HuH-7 (cell line): Measurements from ENCODE around the gene TMEM131L.

ENCODE experiments used
- DNase-seq: peaks from one replicate; pipeline ENCODE4 v3.0.0; 2011; ENCODE audit warnings: low spot score

Gene TMEM131L

GRCh38 chr4:153523941-153524386 is 57.8 kb downstream of the TMEM131L start:
- no peak for DNase-seq

- no peak for DNase-seq
These were observed 58.5 kb downstream of the TMEM131L start for GRCh38 chr4:153524682-153525081.

- no peak for DNase-seq
These were observed 61.5 kb downstream of the TMEM131L start for GRCh38 chr4:153527690-153528089.

- DNase-seq = no peak
These were observed 62.7 kb downstream of the TMEM131L start for GRCh38 chr4:153528705-153529485.

GRCh38 chr4:153529646-153530045 is 63.5 kb downstream of the TMEM131L start:
- no peak for DNase-seq

- no peak for DNase-seq
These were observed 64.3 kb downstream of the TMEM131L start for GRCh38 chr4:153530284-153530999.

GRCh38 chr4:153531000-153531358 is 64.8 kb downstream of the TMEM131L start:
- DNase-seq = no peak

GRCh38 chr4:153531976-153532626 is 65.9 kb downstream of the TMEM131L start:
- DNase-seq = no peak

GRCh38 chr4:153532636-153533035 is 66.5 kb downstream of the TMEM131L start:
- no peak for DNase-seq

GRCh38 chr4:153533387-153533786 is 67.2 kb downstream of the TMEM131L start:
- no peak for DNase-seq

- DNase-seq = no peak
These were observed 68.9 kb downstream of the TMEM131L start for GRCh38 chr4:153534792-153535629.

GRCh38 chr4:153535772-153536513 is 69.8 kb downstream of the TMEM131L start:
- no peak for DNase-seq

- no peak for DNase-seq
These were observed 71.4 kb downstream of the TMEM131L start for GRCh38 chr4:153537493-153537960.

GRCh38 chr4:153538487-153539357 is 72.6 kb downstream of the TMEM131L start:
- DNase-seq = no peak

GRCh38 chr4:153539422-153539821 is 73.3 kb downstream of the TMEM131L start:
- no peak for DNase-seq

- DNase-seq = no peak
These were observed 75.4 kb downstream of the TMEM131L start for GRCh38 chr4:153541456-153542096.

GRCh38 chr4:153542131-153542530 is 76.0 kb downstream of the TMEM131L start:
- no peak for DNase-seq

GRCh38 chr4:153542834-153543233 is 76.7 kb downstream of the TMEM131L start:
- no peak for DNase-seq

GRCh38 chr4:153543351-153543750 is 77.2 kb downstream of the TMEM131L start:
- no peak for DNase-seq

GRCh38 chr4:153545822-153546221 is 79.7 kb downstream of the TMEM131L start:
- no peak for DNase-seq
